ENCODE results near the gene PREX1. TPM values are rescaled to one million over a fixed set of nuclear protein-coding genes. Genes with fewer than 3 reads are reported as not detected.

The PREX1 gene
- total RNA-seq, 1 donor from 2014 or later: 20.8 TPM

DNA sequence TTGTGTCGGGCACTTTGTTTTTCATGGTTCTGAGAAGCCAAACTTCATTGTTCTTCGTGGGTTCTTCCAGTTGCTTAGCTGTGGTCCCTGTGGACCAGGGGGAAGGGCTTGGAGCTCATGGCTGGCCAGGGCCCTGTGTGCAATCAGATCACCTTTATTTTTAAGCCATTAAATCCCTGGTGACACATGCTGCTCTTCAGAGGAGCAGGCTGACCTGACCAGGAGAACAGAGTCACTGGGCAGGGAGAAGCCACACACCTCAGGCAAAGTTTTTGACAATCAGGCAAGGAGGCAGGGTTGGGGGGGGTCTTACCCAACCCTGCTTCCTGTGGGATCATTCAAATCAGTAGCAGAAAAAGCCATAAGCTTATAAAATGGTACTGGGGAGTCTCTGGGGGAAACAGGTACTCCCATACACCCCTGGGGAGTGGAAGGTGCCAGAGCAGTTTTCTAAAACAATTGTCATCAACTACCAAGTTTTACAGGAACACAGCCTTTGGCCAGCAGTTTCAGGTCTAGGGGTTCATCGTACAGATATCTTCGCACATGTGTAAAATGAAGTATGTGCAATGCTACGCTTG, 37.0 kb upstream of the PREX1 start:
- H3K27me3 Mint-ChIP-seq: peaks cover 11% of the 10 kb centered on the region
- no peak for DNase-seq (ENCODE audit: extremely low spot score, unreplicated experiment)
- TF ChIP-seq, protein P1, sequence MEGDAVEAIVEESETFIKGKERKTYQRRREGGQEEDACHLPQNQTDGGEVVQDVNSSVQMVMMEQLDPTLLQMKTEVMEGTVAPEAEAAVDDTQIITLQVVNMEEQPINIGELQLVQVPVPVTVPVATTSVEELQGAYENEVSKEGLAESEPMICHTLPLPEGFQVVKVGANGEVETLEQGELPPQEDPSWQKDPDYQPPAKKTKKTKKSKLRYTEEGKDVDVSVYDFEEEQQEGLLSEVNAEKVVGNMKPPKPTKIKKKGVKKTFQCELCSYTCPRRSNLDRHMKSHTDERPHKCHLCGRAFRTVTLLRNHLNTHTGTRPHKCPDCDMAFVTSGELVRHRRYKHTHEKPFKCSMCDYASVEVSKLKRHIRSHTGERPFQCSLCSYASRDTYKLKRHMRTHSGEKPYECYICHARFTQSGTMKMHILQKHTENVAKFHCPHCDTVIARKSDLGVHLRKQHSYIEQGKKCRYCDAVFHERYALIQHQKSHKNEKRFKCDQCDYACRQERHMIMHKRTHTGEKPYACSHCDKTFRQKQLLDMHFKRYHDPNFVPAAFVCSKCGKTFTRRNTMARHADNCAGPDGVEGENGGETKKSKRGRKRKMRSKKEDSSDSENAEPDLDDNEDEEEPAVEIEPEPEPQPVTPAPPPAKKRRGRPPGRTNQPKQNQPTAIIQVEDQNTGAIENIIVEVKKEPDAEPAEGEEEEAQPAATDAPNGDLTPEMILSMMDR (conservative IDR thresholded peaks at IDR 0.05): no peak
- H3K4me1 Mint-ChIP-seq (ENCODE audit: unreplicated experiment): no peaks in the 10 kb centered on the region
- H3K9me3 Mint-ChIP-seq: no peaks in the 10 kb centered on the region
- H3K4me3 Mint-ChIP-seq: no peak overlapping the region
- no peak overlapping the region for H3K27ac Mint-ChIP-seq
- no peaks in the 10 kb centered on the region for H3K36me3 Mint-ChIP-seq

DNA sequence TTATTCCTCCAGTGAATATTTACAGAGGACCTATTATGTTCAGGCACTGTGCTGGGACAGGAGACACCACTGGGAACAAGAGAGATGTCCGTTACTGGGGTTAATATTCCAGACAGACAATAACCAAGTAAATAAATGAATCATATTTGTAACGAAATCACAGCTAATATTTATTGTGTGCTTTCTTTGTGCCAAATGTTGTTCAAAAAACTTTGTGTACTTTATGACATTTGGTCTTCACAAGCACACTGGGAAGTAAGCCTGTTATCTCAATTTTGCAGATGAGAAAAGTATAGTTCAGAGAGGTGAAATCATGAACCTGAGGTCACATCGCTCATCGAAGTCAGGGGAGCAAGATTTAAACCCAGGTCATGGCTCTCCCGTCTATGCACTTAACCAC, 36.5 kb upstream of the PREX1 start:
- no peaks in the 10 kb centered on the region for H3K36me3 Mint-ChIP-seq
- no peaks in the 10 kb centered on the region for H3K4me1 Mint-ChIP-seq (ENCODE audit: unreplicated experiment)

DNA sequence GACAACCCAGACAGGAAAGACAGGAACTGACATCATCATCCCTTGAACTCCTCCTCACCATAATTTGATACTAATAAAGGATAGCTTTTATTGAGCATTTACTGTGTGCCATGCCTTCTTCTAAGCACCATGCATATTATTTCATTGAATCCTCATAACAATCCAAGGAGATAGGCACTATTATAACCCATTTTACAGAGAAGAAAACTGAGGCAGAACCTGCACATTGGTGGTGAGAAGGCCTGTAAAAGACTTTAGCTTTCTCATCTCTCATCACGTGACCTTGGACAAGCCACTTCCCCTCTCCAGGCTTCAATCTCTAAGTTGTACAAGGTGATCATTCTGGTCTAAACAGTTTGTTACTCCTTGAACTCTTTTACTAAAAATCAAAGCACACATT, 34.5 kb upstream of the PREX1 start:
- DNase-seq (ENCODE audit: extremely low spot score, unreplicated experiment): no peak
- Mint-ChIP-seq H3K27ac (no peak overlapping the region), H3K4me3 (no peak overlapping the region), H3K27me3 (peaks cover 9% of the 10 kb centered on the region), H3K36me3 (no peaks in the 10 kb centered on the region), H3K4me1 (ENCODE audit: unreplicated experiment) (no peaks in the 10 kb centered on the region), H3K9me3 (no peaks in the 10 kb centered on the region)
- TF ChIP-seq, protein P1 (conservative IDR thresholded peaks at IDR 0.05): no peak

More for the DNA sequence above, 36.5 kb upstream of the PREX1 start:
- no peak for DNase-seq (ENCODE audit: extremely low spot score, unreplicated experiment)
- H3K9me3 Mint-ChIP-seq: no peaks in the 10 kb centered on the region
- H3K27me3 Mint-ChIP-seq: peaks cover 11% of the 10 kb centered on the region
- H3K27ac Mint-ChIP-seq: no peak overlapping the region
- TF ChIP-seq, protein P1 (conservative IDR thresholded peaks at IDR 0.05): no peak
- H3K4me3 Mint-ChIP-seq: no peak overlapping the region

DNA sequence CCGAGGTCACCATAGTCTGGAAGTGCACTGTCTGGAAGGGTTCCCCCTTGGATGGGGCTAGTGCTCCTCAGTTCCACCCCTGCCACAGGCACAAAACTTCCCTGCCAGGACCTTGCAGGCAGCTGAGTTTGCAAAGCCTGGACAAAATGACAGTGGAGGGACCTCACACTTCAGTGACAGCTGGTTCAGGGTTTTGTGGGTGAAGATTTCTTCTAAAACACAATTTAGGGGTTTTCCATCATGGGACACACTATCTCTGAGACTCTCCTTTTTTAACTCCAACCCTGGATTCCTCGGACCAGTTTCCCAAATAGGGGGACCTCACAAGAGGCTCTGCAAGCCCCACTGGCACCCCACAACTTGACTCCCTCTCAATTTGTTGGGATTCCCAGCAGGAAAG, 33.6 kb upstream of the PREX1 start:
- Mint-ChIP-seq H3K9me3 (no peaks in the 10 kb centered on the region), H3K4me3 (no peak overlapping the region), H3K36me3 (no peaks in the 10 kb centered on the region), H3K27me3 (peaks cover 9% of the 10 kb centered on the region), H3K4me1 (ENCODE audit: unreplicated experiment) (no peaks in the 10 kb centered on the region), H3K27ac (no peak overlapping the region)
- TF ChIP-seq, protein P1 (conservative IDR thresholded peaks at IDR 0.05): no peak
- no peak for DNase-seq (ENCODE audit: extremely low spot score, unreplicated experiment)

DNA sequence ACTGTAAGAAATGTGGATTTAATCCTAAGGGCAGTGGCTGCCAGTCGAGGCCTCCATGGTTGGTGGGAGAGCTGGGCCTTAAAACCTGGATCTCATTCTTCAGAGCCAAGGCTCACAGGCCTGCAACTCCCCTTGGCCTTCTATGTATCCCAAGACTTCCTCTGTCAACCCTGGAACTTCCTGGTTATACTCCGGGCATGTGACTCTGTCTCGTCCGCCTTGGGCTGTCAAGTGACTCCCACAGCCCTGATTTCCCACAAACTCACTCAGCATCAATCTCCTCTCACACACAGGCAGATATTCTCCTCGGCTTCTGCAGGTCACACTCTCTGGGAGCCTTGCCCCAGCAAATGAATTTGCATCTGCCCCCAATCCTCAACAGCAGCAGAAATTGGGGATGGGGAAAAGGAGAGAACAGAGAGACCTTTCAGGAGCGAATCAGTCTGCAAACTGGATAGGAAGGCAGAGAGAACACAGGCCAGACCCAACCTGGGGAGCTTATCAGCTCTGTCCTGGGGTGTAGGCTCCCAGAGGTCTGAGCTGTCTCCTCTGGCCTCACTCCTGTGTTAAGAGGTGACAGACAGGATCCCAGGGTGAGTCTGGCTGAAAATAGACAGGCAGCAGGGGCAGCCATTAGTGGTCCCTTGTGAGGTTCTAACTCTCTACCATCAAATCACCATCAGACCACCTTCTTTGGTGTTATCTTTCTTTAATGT, 30.4 kb upstream of the PREX1 start:
- TF ChIP-seq, protein P1 (conservative IDR thresholded peaks at IDR 0.05): no peak
- peaks cover 5% of the 10 kb centered on the region for H3K27me3 Mint-ChIP-seq
- no peaks in the 10 kb centered on the region for H3K9me3 Mint-ChIP-seq
- H3K36me3 Mint-ChIP-seq: no peaks in the 10 kb centered on the region
- no peak overlapping the region for H3K4me3 Mint-ChIP-seq
- no peak overlapping the region for H3K27ac Mint-ChIP-seq
- no peaks in the 10 kb centered on the region for H3K4me1 Mint-ChIP-seq (ENCODE audit: unreplicated experiment)
- DNase-seq (ENCODE audit: extremely low spot score, unreplicated experiment): no peak

All from type B pancreatic cell (in vitro differentiated cells).